HG03521 (cell line): ENCODE data around the gene ZXDC.

Experiments used
- ATAC-seq: cut with Tn5 transposase; IDR thresholded peaks from one replicate; pipeline ENCODE4 v1.9.1; 2021; ENCODE audit warnings: mild to moderate bottlenecking, moderate library complexity; ENCODE audit not compliant: unreplicated experiment

ZXDC gene

DNA sequence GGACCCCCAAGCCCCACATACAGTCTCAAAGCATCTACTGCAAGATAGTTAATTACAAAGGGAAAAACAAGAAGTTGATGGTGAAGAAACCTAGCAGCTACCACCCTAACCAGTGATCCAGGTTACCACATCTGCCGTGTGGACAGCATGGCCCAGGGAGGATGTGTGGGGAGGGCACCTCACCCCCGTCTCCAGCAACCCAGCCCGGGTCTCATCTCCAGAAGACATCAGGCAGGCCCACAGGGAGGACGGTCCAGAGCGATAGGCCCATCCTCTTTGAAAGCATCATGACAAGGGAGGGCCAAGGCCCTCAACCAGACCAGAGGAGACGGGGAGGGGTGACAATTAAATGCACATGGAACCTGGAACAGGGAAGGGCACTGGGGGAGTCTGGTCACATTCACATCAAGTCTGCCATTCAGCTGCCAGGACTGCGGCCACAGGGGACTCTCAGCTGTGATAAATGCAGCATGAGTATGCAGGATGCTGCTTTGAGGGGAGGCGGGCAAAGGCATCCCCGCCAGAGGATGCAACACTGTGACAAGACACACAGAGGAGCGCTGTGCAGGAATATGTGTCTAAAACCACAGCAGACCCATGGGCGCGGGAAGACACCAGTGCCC lies 18.8 kb downstream of the ZXDC start:
- no peak for ATAC-seq

DNA sequence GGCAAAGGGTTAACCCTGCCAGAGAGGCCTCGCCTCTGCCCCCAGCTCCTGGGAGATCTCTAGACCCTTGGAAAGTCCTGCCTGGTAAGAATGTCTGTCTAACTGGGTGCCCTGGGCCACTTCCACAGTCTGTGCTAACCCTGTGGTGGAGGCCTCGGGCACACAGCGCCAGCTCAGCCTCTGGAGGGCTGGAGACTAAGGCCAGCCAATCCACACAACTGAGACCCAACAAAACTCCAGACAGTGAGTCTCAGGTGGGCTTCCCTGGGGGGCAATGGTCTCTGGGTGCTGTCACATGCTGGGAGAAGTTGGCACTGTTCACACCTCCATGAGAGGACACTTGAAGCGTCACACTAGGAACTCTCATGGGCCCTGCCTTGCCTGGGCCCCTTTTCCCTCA lies 19.5 kb downstream of the ZXDC start:
- ATAC-seq = no peak

DNA sequence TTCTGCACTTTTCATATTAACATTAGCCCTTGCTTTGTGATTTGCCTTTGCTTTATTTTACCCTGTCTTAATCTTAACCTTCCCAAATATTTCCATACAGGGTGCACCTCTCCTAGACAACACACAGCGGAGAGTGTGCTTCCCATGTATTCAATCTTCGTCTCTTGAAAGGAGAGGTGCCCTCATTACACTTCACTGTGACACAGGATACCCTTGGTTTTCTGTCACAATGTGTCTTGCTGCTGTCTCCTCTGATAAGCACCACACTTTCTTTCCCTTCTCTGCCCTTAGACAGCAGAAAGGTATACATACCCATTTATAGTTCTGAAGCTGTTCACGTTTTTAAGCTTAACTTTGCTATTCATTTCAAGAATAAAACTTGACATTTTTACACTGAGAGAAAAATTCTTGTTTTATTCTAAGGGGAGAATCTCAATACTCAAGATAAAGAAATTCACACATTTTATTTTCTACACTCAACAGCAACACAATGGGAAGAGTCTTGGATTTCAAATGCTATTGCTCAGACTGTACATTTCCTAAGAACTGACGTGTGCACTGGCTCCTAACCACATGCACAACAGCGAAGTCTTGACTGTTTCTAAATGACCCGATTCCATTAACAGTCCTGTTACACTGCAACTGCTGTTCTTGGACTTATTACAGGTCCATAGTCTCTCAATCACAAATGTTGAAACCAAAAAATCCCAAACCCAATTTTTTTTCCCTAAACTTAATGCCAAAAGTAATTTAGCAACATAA lies 21.1 kb downstream of the ZXDC start:
- ATAC-seq = no peak

DNA sequence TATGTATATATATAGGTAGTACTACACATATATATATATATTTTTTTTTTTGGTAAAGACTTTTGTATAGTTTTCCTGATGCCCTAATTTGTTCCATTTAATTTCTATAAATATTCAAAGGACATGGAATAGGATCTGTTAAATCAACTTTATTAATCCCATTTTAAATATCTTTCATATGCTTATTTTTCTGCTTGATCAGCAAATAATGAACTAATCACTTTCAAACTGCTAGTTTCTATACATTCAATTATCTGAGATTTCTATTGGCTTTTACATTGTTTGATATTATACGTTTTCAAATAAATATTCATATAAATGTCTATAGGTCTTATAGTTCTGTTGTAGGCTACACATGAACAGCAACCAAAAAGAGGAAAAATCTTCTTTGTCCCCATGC lies 21.7 kb downstream of the ZXDC start:
- no peak for ATAC-seq

DNA sequence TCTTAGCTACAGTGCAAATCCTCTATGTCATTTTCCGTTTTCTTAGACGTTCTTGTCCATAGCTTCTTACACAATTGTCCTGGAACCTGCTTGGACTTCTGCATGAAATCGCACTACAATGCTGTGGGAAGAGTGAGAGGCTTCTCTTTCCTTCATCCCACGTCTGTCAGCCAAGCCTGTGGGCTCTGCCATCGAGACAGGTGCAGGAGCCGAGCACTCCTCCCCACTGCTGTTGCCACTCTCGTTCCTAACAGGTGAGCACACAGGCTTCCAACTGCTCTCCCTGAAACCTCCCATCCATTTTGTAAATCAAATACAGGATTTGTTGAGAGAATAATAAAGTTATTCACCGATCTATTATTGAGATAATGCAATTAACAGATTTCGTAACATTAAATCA lies 23.5 kb downstream of the ZXDC start:
- ATAC-seq = no peak

DNA sequence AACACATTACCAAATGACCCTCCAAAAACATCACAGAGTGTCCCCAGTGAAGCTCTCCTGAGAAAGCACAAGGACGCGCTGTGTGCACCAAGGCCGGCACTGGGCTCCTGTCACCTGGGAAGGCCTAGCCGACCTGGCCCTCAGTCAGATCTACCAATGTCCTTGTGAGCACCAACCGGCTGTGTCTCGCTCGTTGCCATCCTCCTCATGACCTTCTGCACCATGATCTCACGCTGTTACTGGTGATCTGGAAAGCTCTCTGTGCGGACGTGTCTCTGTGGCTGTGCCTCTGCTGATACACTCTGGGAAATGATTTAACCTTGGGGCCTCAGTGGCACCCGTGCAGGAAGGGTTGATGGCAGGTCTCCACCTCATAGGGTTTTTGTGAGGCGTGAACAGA lies 24.2 kb downstream of the ZXDC start:
- no peak for ATAC-seq

DNA sequence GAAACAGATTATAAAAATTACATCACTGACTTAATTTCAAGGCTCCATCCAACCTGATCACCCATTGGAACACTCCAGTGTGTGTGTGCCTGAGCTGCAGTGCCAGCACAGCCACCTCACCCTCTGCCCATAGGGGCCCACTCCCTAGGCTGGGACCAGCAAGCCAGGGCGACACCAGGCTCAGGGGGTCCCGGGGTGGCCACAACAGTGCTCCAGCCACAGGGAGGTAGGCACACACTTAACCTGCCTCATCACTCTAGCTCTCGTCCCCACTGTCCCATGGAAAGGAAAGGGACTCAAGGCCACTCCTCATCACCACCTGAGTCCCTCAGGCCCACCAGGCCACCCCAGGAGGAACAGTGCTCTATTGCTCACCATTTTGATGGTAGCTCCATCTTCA lies 24.9 kb downstream of the ZXDC start:
- no peak for ATAC-seq

DNA sequence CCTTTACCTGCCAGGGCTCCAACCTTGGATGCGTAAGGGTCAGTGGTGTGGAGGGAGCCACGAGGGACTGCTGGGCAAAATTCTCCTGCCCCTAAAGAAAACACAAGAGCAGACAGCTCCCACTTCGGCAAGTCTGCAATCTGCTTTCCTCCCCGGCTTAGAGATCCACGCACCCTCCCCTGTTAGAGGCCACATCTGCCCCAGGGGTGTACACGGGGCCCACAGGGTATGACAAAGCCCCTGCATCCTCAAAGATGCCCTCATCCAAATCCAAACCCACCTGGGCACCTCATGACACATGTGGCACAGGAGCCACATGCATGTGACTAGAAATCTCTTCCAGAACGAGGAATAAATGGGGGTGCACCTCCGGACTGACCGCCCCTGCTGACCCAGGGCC lies 25.5 kb downstream of the ZXDC start:
- no peak for ATAC-seq

DNA sequence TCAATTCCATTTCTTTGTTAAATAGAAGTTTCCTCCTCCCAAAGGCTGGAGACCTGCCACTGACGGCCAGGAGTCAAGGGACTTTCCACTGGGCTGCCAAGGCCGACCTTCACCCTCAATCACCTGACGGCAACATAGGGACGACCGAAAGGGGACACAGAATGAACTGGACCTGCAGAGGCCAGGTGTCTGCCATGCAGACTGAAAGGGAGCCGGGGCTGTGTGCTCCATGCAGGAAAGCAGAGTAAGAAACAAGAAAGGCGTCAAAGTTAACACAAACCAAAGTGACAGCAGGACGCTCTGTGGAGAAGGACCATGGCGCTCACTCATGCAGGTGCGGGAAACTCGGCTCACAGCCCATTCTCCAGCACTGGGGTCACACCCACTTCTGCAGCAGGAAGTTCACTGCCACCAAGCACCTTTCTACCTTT lies 26.1 kb downstream of the ZXDC start:
- ATAC-seq = no peak

DNA sequence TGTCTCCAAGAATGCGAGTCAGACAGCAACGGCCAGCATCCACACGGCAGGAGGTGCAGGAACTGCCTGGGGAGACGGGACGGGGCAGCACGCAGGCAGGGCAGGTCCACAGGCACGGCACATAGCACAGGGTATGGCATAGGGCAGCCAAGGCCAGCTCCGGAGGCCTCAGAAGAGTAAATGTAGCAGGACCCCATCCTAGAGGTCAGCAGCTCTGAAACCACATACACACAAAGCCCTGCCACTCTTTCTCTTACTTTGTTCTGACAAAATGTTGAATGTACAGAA lies 26.9 kb downstream of the ZXDC start:
- no peak for ATAC-seq

DNA sequence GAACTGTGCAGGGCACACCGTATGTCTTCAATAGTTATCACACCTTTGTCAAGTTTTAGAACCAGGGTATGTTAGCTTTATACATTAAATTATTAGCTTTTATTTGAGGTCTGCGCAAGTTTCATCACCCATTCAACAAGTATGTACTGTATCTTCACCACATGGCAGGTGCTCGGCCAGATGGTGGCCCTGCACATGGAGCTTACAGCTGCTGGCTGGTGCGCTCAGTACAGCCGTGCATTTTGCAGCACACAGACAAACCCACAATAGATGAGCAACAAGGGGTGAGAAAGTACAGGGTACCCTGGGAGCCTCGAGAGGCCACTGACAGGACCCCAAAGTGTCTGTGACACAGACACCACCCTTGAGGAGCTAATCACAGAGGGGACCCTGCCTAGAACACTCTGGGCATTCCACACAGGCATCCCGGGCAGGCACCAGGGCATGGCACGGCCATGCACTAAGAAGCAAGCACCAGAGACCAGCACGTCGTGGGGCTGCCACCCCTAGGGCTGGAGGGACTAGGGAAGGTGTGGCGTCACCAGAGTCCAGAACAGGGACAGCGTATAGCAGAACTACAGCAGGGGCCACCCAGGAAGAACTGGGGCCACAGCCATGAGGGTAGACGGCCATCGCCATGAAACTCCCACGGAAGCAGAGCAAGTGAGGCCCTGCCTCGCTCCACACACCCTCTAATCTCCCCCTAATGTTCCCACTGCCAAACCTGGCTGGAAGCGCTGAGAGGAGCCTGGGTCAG lies 27.4 kb downstream of the ZXDC start:
- no peak for ATAC-seq

DNA sequence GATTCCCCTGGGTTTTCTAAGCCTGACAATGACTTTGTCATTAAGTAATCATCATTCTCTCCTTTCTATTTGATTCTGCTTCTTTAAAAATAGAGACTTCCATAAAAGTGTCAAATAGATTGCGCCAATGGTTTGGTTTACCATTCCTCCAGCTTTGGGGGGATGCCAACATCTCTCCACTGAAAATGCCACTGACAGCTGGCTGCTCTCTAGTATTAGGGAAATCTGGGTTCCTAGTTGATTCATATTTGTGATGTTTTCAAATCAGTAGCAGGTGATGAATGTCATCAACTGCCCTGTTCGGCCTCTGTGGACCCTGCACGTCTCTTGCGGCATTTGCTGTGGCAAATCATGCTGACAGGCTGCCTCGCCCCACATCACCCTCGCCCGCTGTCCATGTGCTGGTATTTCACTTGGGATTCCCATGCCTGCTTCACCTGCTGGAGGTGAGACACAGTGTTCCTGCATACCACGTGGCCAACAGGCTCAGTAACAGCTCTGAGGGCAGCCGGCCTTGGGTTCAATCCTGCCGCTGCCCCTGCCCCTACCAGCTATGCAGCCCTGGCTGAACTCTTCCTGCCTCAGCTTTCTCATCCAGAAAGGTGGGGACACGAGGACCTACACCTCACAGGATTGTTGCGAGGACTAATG lies 28.1 kb downstream of the ZXDC start:
- no peak for ATAC-seq

DNA sequence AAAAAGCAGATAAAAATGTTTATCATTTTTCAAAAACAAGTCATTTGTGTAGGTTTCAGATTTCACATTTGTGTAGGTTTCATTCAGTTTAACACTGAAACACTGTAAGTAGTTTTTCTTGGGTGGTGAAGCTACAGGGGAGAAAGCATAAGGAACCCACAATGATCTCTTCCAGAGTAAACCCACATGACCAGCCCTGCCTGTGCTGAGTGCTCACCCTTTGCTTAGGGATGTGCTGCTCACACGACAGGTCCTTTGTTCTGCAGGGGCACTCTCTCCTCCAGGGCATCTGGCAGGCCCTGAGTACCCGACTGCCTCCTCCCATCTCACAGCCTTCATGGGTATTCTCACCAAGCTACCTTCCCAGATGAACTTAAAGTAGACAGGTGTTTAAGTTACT lies 28.9 kb downstream of the ZXDC start:
- ATAC-seq = no peak

DNA sequence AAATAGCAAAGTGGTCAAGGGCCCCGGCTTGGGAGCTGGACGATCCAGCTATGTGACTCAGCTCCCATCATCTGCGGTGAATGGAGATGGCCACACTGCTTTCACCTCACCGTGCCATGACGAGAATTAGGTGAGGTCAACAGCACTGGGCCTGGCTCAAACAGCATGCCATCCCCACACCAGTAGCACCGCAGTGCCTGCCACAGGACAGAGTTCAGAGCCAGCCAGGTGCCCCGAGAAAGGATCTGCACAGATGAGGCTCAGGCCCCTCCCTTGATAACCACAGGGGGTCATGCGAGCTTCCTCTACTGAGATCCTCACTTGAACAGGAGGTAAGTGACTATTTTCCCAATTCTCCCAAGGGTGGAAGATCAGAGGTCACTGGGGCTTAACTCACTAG lies 29.4 kb downstream of the ZXDC start:
- ATAC-seq = no peak

DNA sequence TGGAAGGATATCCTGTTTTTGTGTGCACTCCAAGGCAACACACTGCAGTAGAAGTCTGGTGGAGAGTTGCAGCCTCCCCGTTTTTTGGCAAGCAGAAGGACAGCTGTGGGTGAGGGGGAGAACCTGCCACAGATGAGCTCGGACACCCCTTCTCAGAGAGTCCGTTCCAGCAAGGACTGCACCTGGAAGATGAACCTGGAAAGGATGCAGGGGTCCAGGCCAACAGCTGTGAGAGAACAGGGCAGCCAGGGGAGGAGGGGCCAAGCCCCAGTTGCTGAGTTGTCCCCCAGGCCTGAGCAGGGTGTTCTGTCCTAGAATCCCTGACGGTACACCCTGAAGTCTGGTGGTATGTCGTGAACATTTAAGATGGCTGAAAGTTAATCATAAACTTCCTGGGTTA lies 30.2 kb downstream of the ZXDC start:
- no peak for ATAC-seq

DNA sequence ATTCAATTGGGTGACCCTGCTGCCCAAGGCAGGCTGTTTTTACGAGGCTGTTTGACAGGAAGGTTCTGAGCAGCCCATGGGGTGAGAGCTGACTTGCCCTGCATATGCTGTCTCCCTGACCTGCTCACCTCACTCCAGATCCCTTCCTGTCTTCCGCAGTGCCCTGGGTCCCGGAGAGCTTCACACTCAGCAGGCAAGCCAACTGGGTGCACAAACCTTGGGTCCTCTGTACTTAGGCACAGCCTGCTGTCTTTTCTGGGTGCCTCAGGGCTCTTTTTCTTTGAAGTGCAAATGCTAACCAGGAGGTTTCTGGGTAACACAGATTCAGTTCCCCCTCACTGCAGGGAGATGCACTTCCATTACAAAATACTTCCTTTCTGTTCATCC lies 32.8 kb downstream of the ZXDC start:
- no peak for ATAC-seq

DNA sequence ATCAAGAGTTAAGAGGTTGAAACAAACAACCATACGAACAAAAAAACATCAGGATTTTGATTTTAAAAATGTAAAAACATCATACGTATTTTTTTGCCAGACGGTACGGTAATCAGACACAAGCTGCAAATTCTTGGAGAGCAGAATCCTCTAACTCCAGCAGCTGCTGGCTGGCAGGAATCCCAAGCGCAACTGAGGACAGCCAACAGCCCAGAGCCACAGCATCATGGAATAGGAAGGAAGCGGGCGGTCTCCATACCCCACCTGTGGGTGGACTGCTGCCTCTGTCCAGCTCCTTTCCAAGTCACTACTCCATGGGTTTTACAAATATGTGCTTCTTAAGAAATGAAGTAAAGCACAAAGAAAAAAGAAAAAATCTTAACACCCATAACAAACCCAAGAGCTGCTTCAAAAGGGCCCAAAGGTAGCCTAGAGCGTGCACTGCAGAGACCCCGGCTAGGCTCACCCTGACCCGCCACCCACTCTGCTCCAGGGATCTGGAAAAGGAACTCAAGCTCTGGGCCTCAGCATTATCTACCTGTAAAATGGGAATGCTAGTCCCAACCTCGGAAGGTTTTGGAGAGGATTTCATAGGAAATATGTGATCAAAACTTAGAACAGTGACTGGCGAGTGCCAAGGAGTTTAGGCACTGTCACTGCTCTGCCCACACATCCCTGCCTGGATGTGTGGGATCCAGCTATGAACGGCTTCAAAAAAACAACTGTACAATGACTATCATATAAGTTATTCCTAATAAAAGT lies 33.4 kb downstream of the ZXDC start:
- ATAC-seq = no peak

DNA sequence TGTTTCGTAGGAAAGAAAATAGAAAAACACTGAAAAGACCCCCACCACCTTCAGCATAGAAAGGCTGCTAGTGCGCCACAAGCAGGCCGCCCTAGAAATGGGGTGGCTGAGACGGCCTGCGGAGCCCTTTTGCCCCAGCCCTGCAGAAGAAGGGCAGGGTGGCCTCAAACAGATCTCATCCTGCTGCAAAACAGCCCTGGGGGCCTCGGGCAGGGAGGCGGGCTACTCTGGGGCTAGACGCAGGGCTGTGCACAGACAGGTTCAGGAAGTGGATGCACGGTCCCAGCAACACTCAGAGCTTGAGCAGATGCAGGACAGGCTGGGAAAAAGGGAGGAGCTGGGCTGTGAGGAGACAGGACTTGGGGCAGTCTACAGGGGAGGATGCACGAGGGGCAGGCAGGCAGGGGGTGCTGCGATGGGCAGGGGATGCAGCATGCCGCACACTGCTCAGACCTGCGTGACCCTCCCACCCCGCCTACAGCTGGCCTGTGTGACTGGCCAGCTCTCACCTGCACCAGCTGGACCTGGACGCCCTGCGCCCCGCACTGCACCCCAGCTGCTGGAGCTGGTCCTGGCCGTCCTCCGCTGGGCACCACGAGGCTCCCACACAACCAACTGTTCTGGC lies 34.3 kb downstream of the ZXDC start:
- ATAC-seq = no peak

DNA sequence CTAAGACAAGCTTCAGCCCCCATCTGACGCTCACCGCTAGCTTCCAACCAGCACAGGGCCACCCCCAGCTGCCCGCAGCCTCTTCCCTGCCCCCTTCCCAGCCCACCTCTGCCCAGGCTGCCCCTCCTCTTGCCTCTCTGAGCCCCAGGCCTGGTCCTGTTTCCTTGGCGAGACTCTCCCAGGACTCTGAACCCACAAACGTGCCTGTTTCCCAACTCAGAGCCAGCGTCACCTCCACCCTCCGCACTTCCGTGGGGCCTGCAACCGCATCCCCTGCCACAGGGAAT lies 35.0 kb downstream of the ZXDC start:
- no peak for ATAC-seq

DNA sequence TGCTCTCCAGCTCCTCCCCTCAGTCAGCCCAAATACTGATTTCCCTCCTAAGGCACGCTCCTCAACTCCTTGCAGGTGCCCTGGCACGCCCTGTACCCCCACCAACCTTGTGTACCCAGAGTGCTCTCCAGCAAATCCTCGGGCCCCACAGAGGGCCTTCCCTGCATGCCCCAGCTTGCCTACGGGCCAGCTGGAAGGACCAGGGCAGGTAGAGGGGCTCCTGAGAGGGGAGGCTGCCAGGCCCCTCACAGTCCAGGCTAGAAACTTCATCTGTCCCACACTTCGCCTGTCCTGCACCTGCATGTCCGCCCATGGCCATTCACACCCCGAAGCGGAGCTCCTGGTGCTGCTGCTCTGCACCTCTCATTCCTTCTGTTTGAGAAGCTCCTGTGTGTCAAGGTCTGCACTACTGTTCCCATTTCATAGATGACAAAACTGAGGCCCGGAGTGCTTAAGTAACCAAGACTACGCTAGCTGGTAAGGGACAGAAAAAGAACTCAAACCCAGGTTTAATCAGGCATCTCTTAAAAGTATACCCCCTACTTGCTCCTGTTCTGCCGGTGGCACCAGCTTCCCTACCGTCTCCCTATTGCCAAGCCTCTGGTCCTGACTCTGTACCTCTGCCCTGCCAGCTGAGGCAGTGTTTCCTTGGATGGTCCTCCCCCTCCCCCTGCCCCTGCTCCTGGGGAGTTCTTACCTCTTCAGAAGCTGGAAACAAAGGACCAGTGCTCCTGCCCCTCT lies 35.6 kb downstream of the ZXDC start:
- ATAC-seq = no peak
